GM10248 (cell line): Measurements from ENCODE around the gene CDON.

Experiments used
- CTCF ChIA-PET: fragments of 300-600 bp; sonication (Branson Sonifier 250); formaldehyde crosslinking; extraction: SDS; loops from one replicate; lab custom pipeline; 2021; ENCODE audit warnings: antibody characterized with exemption; lab: Yijun Ruan, JAX
- POLR2A ChIA-PET: fragments of 350-650 bp; sonication (Branson Sonifier 250); formaldehyde crosslinking; extraction: SDS; loops from one replicate; lab custom pipeline; 2020; ENCODE audit warnings: antibody characterized with exemption; lab: Yijun Ruan, JAX
- DNase-seq: peaks from one replicate; pipeline ENCODE4 v3.0.0; 2012; ENCODE audit errors: extremely low spot score
- CTCF ChIP-seq: IDR thresholded peaks from 2 replicates; pipeline ENCODE4 v1.5.1; 2012; ENCODE audit warnings: mild to moderate bottlenecking, low read depth; ENCODE audit errors: extremely low read depth, missing control alignments, control extremely low read depth

The CDON gene

GRCh38 chr11:125935618-125936199, 127.0 kb downstream of the CDON start:
- no peak for TF ChIP-seq CTCF
- POLR2A ChIA-PET: no interaction called here
- CTCF ChIA-PET: interaction anchor here (0.8 to 1.5 kb wide), 4 partner anchors 12 to 128 kb away, joined by 3 to 5 read pairs (median 4); no protein-coding TSS in a partner anchor
- no peak for DNase-seq

- TF ChIP-seq CTCF: no peak
- DNase-seq: no peak
- POLR2A ChIA-PET: no interaction called here
- CTCF ChIA-PET: interaction anchor here (1.4 to 1.5 kb wide), 2 partner anchors 12 to 26 kb away, joined by 3 to 5 read pairs; no protein-coding TSS in a partner anchor
Observed at GRCh38 chr11:125935056-125935455, 127.6 kb downstream of the CDON start.

GRCh38 chr11:125934473-125934872, 128.2 kb downstream of the CDON start:
- ChIA-PET POLR2A (no interaction called here), CTCF (interaction anchor here (1.4 to 1.5 kb wide), 2 partner anchors 12 to 27 kb away, joined by 3 to 5 read pairs; no protein-coding TSS in a partner anchor)
- TF ChIP-seq CTCF: no peak
- DNase-seq: no peak

GRCh38 chr11:125933030-125933813, 129.4 kb downstream of the CDON start:
- POLR2A ChIA-PET: no interaction called here
- CTCF ChIA-PET: interaction anchor here (1.7 kb wide), 1 partner anchor 12 kb away, joined by 4 read pairs; no protein-coding TSS in a partner anchor
- DNase-seq: no peak

GRCh38 chr11:125932301-125932700, 130.4 kb downstream of the CDON start:
- CTCF ChIA-PET: interaction anchor here (1.7 kb wide), 1 partner anchor 11 kb away, joined by 4 read pairs; no protein-coding TSS in a partner anchor

More at GRCh38 chr11:125933030-125933813, 129.4 kb downstream of the CDON start:
- TF ChIP-seq CTCF: no peak

GRCh38 chr11:125931668-125932067, 131.0 kb downstream of the CDON start:
- no peak for DNase-seq
- ChIA-PET POLR2A (no interaction called here), CTCF (interaction anchor here (1.7 kb wide), 1 partner anchor 10 kb away, joined by 4 read pairs; no protein-coding TSS in a partner anchor)
- TF ChIP-seq CTCF: no peak

More at GRCh38 chr11:125932301-125932700, 130.4 kb downstream of the CDON start:
- TF ChIP-seq CTCF: no peak
- POLR2A ChIA-PET: no interaction called here
- DNase-seq: no peak
